Suprapubic skin (tissue), 4 donors: Measurements from ENCODE around the gene RPS2. TPM values are rescaled to one million over a fixed set of nuclear protein-coding genes. Genes with fewer than 3 reads are reported as not detected.

Experiments used
- DNase-seq, 2 donors: peaks; one replicate each; pipeline ENCODE4 v3.0.0-alpha.2; 2019; ENCODE audit warnings: low spot score in 2 of 2
- H3K27ac ChIP-seq: fragments of 200-600 bp; sonication (generic); one replicate; pipeline ENCODE4 v1.5.1; 2019
- H3K27me3 ChIP-seq: fragments of 200-600 bp; sonication (generic); one replicate; pipeline ENCODE4 v1.5.1; 2019
- H3K36me3 ChIP-seq: fragments of 200-600 bp; sonication (generic); one replicate; pipeline ENCODE4 v1.5.1; 2019
- H3K4me1 ChIP-seq: fragments of 200-600 bp; sonication (generic); one replicate; pipeline ENCODE4 v1.5.1; 2019
- H3K4me3 ChIP-seq: fragments of 200-600 bp; sonication (generic); one replicate; pipeline ENCODE4 v1.5.1; 2019; ENCODE audit warnings: mild to moderate bottlenecking
- H3K9me3 ChIP-seq: fragments of 200-600 bp; sonication (generic); one replicate; pipeline ENCODE4 v1.5.1; 2019
- EP300 ChIP-seq: sonication (generic); formaldehyde crosslinking; IDR thresholded peaks from one replicate; pipeline ENCODE4 v1.6.1; 2017; ENCODE audit warnings: antibody characterized with exemption
- POLR2A ChIP-seq, 2 donors: fragments of 450-650 bp; IDR thresholded peaks; one replicate each; pipeline ENCODE4 v1.6.1; 2017; ENCODE audit warnings: antibody characterized with exemption in 2 of 2, mild to moderate bottlenecking in 2 of 2, moderate library complexity in 2 of 2
- POLR2AphosphoS5 ChIP-seq, 3 donors: sonication (generic); formaldehyde crosslinking; IDR thresholded peaks; one replicate each; pipeline ENCODE4 v1.6.1; 2017; ENCODE audit warnings: antibody characterized with exemption in 3 of 3
- WGBS: methylation state at CpG from one replicate; pipeline ENCODE4 v1.1.5; 2018; 5-methylcytosine and 5-hydroxymethylcytosine counted together
- total RNA-seq, 4 donors: library from RNA; depleted of rRNA; stranded (reverse); fragments of >200 nt; gene quantifications; one replicate each; pipeline ENCODE4 v1.1.0, GENCODE V29; 2016
- TF ChIP-seq, protein P1 (sequence below), 2 donors: fragments of 200-600 bp in 1 of 2; fragments of 450-650 bp in 1 of 2; sonication (generic) in 1 of 2; IDR thresholded peaks; one replicate each; pipeline ENCODE4 v1.5.1; 2016 to 2019; ENCODE audit warnings: antibody characterized with exemption in 2 of 2, mild to moderate bottlenecking in 1 of 2, moderate library complexity in 1 of 2

RPS2 gene
- total RNA-seq, 4 donors from 2014 or later: 3,268 to 4,213 (median 3,625) TPM

DNA sequence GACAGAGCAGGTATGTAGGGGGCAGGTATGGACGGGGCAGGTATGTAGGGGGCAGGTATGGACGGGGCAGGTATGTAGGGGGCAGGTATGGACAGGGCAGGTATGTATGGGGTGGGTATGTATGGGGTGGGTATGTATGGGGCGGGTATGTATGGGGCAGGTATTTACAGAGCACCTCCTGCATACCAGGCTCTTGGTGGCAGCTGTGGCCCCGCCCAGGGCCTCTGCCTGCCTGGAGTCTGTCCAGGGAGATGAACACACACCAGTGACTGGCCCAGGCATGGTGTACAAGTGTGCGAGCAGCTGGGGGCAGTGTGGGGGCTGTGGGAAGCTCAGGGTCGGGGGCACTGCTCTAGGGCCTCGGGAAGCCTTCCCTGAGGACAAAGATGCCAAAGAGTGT is 14.6 kb downstream of the RPS2 start:
- Histone ChIP-seq H3K27ac (no peak overlapping the region), H3K9me3 (no peaks in the 10 kb centered on the region), H3K36me3 (no peaks in the 10 kb centered on the region), H3K4me1 (peaks cover 11% of the 10 kb centered on the region), H3K27me3 (no peaks in the 10 kb centered on the region), H3K4me3 (no peak overlapping the region)
- WGBS: 26% methylated on average over 6 of the region's 7 CpGs
- DNase-seq: no peak
- TF ChIP-seq, protein P1, sequence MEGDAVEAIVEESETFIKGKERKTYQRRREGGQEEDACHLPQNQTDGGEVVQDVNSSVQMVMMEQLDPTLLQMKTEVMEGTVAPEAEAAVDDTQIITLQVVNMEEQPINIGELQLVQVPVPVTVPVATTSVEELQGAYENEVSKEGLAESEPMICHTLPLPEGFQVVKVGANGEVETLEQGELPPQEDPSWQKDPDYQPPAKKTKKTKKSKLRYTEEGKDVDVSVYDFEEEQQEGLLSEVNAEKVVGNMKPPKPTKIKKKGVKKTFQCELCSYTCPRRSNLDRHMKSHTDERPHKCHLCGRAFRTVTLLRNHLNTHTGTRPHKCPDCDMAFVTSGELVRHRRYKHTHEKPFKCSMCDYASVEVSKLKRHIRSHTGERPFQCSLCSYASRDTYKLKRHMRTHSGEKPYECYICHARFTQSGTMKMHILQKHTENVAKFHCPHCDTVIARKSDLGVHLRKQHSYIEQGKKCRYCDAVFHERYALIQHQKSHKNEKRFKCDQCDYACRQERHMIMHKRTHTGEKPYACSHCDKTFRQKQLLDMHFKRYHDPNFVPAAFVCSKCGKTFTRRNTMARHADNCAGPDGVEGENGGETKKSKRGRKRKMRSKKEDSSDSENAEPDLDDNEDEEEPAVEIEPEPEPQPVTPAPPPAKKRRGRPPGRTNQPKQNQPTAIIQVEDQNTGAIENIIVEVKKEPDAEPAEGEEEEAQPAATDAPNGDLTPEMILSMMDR (IDR thresholded peaks at IDR 0.05): no peak
- no peak for TF ChIP-seq POLR2A (IDR thresholded peaks at IDR 0.05)
- TF ChIP-seq POLR2AphosphoS5 (IDR thresholded peaks at IDR 0.05): no peak
- TF ChIP-seq EP300: no peak

DNA sequence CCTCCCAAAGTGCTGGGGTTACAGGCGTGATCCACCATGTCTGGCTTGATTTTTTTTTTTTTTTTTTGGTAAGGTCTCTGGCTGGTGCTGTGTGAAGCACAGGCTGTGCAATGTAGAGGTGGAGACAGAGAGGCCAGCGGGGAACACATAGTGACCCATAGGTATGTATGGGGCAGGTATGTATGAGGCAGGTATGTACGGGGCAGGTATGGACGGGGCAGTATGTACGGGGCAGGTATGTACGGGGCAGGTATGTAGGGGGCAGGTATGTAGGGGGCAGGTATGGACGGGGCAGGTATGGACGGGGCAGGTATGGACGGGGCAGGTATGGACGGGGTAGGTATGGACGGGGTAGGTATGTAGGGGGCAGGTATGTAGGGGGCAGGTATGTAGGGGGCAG is 15.1 kb downstream of the RPS2 start:
- peaks cover 11% of the 10 kb centered on the region for H3K4me1 ChIP-seq
- TF ChIP-seq POLR2AphosphoS5 (IDR thresholded peaks at IDR 0.05): no peak
- TF ChIP-seq POLR2A (IDR thresholded peaks at IDR 0.05): no peak
- TF ChIP-seq, protein P1 (IDR thresholded peaks at IDR 0.05): no peak
- no peak for TF ChIP-seq EP300
- H3K4me3 ChIP-seq: no peak overlapping the region
- H3K9me3 ChIP-seq: no peaks in the 10 kb centered on the region
- H3K27me3 ChIP-seq: no peaks in the 10 kb centered on the region
- no peaks in the 10 kb centered on the region for H3K36me3 ChIP-seq
- DNase-seq: no peak
- WGBS: 76% methylated on average over 6 of the region's 11 CpGs
- no peak overlapping the region for H3K27ac ChIP-seq

DNA sequence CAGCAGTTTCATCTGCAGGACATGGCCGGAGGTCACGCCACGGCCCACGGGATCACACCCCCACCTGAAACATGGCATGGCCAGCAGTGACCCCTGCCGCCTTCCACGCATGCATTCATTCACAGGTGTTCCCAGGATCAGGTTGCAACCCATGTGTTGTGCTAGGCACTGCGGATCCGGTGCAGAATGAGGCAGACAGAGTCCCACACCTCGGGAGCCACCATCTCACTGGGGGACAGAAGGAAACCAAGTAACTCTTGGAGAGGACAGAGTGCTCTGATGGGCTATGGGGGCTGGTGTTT is 17.3 kb downstream of the RPS2 start:
- 71% methylated on average over 1 of the region's 9 CpGs for WGBS
- Histone ChIP-seq H3K27ac (no peak overlapping the region), H3K27me3 (no peaks in the 10 kb centered on the region), H3K36me3 (no peaks in the 10 kb centered on the region), H3K4me1 (peaks cover 25% of the 10 kb centered on the region), H3K4me3 (no peak overlapping the region), H3K9me3 (no peaks in the 10 kb centered on the region)
- no peak for TF ChIP-seq POLR2A (IDR thresholded peaks at IDR 0.05)
- TF ChIP-seq, protein P1 (IDR thresholded peaks at IDR 0.05): no peak
- no peak for TF ChIP-seq EP300
- no peak for TF ChIP-seq POLR2AphosphoS5 (IDR thresholded peaks at IDR 0.05)
- DNase-seq: no peak

DNA sequence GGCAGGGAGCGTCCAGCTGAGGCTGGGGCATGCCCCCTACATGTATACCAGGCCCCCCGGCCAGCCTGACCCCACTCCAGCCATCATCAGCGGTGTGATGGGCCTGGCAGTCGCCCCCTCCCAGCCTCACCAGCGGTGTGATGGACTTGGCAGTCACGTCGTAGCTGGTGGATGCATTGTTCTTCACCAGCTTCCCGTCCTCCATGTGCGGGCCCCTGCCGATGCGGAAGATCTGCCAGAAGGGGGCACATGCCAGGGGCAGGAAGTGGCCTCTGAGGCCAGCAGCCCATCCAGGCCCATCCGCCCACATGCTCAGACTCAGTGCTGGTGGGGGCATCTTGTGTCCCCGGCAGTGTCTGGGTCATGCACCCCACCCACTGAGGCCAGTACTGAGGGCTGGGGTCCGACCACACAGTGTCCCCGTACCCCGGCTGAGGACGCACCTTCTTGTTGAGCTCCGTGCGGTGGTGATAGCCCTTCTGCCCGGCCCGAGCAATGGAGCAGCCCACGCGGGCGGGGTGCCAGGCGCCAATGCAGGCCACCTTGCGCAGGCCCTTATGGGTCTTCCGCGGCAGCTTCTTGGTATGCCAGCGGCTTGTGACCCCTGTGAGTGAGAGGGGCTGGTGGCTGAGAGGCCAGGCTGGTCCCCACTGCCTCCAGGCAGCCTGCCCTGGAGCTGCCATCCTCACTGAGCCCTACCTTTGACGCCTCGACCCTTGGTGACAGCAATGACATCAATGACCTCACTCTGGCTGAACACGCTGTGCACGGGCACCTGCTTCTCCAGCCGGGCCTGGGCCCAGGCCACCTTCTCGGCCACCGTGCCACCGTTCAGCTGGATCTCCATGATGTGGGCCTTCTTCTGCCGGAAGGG is 17.9 kb downstream of the RPS2 start:
- DNase-seq: no peak
- H3K9me3 ChIP-seq: no peaks in the 10 kb centered on the region
- H3K27ac ChIP-seq: no peak overlapping the region
- H3K4me3 ChIP-seq: no peak overlapping the region
- WGBS: no CpG with 5 or more reads among the region's 38 CpGs
- H3K27me3 ChIP-seq: no peaks in the 10 kb centered on the region
- H3K4me1 ChIP-seq: peaks cover 31% of the 10 kb centered on the region
- no peaks in the 10 kb centered on the region for H3K36me3 ChIP-seq
- TF ChIP-seq POLR2A (IDR thresholded peaks at IDR 0.05) (no peak), EP300 (no peak), POLR2AphosphoS5 (IDR thresholded peaks at IDR 0.05) (no peak)
- TF ChIP-seq, protein P1 (IDR thresholded peaks at IDR 0.05): no peak

DNA sequence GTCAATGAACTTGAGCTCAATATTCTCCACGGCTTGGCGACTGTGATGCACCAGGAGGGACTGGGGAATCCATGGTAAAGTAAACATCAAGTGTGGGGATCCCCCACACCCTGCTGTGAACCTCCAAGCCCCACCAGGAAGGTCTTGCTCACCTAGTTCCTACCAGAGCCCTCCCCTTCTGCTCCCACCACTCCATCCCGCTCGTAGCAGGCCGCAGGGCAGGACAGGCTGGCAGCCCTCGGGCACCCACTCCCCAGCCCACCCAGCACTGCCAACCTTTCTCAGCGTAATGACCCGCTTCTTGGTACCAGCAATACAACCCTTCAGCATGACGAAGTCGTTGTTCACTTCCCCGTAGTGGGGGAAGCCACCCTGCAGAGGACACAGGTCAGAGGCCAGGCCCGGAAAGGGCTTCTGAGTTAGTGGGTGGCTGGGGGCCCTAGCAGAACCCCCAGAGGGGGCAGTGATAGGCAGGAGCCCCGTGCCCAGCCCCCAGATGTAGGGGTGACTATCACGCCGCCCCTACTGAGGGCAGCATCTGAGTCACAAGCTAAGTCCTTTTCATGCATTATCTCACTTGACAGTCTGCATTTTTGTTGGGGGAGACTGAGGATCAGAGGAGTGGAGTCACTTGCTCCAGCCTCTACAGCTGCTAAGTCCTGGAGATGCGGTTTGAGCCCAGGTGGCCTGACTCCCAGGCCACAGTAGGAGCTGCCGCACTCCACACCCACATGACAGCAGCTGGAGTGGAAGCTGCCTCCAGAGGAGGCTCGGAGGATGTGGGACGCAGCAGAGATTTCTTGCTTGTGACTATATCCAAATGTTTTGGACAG is 18.9 kb downstream of the RPS2 start:
- 94% methylated on average over 17 of the region's 19 CpGs for WGBS
- Histone ChIP-seq H3K9me3 (no peaks in the 10 kb centered on the region), H3K4me1 (peaks cover 32% of the 10 kb centered on the region), H3K27ac (no peak overlapping the region), H3K4me3 (no peak overlapping the region), H3K36me3 (peaks cover 5% of the 10 kb centered on the region), H3K27me3 (no peaks in the 10 kb centered on the region)
- no peak for DNase-seq
- TF ChIP-seq POLR2AphosphoS5 (IDR thresholded peaks at IDR 0.05) (no peak), POLR2A (IDR thresholded peaks at IDR 0.05) (no peak), EP300 (no peak)
